Measurements from ENCODE around the gene CCL28.

CCL28 gene

DNA sequence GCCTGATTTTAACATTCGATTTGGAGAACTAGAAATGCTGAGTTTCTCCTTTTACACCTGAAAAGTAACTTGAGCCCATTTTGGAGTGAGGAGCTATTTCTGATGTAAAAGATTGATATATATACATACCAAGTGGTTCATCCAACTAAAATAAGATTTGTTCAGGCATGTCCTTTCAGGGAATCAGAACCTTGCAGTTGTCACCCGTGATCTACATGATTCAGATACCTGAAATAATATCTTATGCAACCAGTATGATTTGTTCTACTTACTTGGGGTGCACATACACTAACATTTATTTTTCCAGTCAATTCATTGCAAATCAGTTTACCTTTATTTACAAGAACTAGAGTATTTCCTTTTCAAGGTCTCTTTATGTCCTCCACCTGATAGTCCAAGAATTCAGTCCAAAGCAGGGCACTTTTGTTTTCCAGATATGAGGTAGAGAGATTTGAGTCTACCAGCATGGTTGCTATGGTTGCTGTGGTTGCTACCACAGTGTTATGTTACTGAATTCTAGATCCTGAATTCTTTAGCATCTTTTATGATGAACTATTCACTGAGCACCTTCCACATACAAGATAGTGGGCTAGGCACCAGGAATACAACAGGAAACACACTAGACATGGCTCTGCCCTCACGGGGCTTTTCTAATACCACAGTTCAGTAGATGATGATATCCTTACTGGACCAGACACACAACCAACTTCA, 49.3 kb downstream of the CCL28 start:
- no peak overlapping the region for H3K4me3 ChIP-seq (replicated peaks; ENCODE audit: low read depth, low read length)

DNA sequence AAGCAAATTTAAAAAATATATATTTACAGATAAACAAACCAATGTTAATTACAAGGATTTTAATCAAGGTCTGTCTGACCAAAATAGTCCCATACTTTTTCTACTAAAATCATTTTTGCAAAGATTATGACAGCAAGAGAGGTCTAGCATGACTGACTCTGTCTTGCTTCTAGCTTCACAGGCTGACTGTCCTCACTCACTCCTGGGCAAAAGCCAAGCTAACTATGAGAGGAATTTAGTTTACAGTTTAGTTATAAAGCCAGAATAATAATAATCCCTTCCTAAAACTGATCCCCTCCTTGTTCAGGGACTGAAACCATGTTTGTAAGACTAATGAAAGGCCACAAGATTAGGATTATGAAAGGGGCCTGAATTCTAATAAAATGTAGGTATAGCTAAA, 53.5 kb downstream of the CCL28 start:
- no peak for DNase-seq (ENCODE audit: extremely low read depth, insufficient read length)
- TF ChIP-seq, protein P1, sequence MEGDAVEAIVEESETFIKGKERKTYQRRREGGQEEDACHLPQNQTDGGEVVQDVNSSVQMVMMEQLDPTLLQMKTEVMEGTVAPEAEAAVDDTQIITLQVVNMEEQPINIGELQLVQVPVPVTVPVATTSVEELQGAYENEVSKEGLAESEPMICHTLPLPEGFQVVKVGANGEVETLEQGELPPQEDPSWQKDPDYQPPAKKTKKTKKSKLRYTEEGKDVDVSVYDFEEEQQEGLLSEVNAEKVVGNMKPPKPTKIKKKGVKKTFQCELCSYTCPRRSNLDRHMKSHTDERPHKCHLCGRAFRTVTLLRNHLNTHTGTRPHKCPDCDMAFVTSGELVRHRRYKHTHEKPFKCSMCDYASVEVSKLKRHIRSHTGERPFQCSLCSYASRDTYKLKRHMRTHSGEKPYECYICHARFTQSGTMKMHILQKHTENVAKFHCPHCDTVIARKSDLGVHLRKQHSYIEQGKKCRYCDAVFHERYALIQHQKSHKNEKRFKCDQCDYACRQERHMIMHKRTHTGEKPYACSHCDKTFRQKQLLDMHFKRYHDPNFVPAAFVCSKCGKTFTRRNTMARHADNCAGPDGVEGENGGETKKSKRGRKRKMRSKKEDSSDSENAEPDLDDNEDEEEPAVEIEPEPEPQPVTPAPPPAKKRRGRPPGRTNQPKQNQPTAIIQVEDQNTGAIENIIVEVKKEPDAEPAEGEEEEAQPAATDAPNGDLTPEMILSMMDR (IDR thresholded peaks at IDR 0.05; ENCODE audit: insufficient read depth, low read length, poor library complexity, severe bottlenecking) = no peak
- Histone ChIP-seq H3K27me3 (replicated peaks; ENCODE audit: control insufficient read depth, insufficient read depth, low read length) (no peaks in the 10 kb centered on the region), H3K4me3 (replicated peaks; ENCODE audit: low read depth, low read length) (no peak overlapping the region), H3K36me3 (ENCODE audit: control insufficient read depth, insufficient read depth, low read length) (no peaks in the 10 kb centered on the region)

More for the DNA sequence above, 49.3 kb downstream of the CCL28 start:
- Histone ChIP-seq H3K27me3 (replicated peaks; ENCODE audit: control insufficient read depth, insufficient read depth, low read length) (no peaks in the 10 kb centered on the region), H3K36me3 (ENCODE audit: control insufficient read depth, insufficient read depth, low read length) (no peaks in the 10 kb centered on the region)
- TF ChIP-seq, protein P1 (IDR thresholded peaks at IDR 0.05; ENCODE audit: insufficient read depth, low read length, poor library complexity, severe bottlenecking) = no peak
- no peak for DNase-seq (ENCODE audit: extremely low read depth, insufficient read length)

DNA sequence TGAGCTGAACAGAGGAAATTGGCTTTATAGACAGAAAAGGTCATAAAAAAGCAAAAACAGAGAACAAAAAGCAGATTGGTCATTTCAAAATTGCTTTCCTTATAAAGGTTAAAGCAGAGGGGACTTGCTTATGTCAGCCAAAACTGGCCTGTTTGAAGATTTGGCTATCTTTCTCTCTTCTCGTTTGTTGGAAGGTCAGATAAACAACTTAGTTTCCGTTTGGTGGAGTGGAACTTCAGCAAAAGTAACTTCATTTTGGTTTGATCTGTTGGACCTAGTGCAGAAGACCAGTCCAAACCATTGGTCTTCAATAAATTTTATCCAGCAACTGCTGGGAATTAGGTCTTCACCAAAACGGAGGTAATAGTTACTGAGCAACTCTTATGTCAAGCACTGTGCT, 53.9 kb downstream of the CCL28 start:
- no peaks in the 10 kb centered on the region for H3K36me3 ChIP-seq (ENCODE audit: control insufficient read depth, insufficient read depth, low read length)
- TF ChIP-seq, protein P1 (IDR thresholded peaks at IDR 0.05; ENCODE audit: insufficient read depth, low read length, poor library complexity, severe bottlenecking) = no peak
- DNase-seq (ENCODE audit: extremely low read depth, insufficient read length) = no peak
- no peaks in the 10 kb centered on the region for H3K27me3 ChIP-seq (replicated peaks; ENCODE audit: control insufficient read depth, insufficient read depth, low read length)
- H3K4me3 ChIP-seq (replicated peaks; ENCODE audit: low read depth, low read length) = no peak overlapping the region

DNA sequence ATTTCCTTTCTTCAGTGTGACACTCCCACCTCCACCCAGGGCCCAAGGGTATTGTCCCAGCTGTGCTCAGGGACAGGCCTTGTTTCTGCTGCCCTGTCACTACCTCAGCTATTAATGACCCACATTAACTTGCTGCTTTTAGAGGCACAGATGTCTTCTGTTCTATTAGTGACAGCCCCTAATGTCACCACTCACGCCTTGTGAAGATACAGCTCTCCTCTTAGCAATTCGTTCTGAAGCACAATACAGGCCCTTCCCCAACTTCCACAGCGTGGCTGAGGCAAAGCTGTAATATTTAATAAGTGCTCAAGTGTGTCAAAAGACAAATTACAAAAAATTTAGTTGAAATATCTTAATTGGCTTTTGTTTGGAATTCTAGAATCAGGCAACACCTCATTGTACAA, 54.3 kb downstream of the CCL28 start:
- TF ChIP-seq, protein P1 (IDR thresholded peaks at IDR 0.05; ENCODE audit: insufficient read depth, low read length, poor library complexity, severe bottlenecking) = no peak
- DNase-seq (ENCODE audit: extremely low read depth, insufficient read length) = no peak
- Histone ChIP-seq H3K36me3 (ENCODE audit: control insufficient read depth, insufficient read depth, low read length) (no peaks in the 10 kb centered on the region), H3K27me3 (replicated peaks; ENCODE audit: control insufficient read depth, insufficient read depth, low read length) (no peaks in the 10 kb centered on the region), H3K4me3 (replicated peaks; ENCODE audit: low read depth, low read length) (no peak overlapping the region)

DNA sequence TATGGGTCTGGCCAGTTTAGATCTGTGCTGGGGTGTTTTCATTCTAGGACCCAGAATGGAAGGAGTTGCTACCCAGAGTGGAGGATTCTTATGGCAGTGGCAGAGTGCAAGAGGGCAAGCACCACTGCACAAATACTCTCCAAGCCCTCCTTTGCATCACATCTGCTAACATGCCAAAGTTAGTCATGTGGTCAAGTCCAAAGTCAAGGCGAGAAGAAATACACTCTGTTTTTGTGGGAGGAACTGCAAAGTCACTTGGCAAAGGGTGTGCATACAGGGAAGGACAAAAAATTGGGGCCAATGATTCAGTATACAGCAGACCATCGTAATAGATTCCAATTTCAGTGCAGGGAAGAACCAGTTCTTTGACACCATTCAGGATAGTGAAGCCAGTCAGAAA, 55.1 kb downstream of the CCL28 start:
- no peak overlapping the region for H3K4me3 ChIP-seq (replicated peaks; ENCODE audit: low read depth, low read length)
- TF ChIP-seq, protein P1 (IDR thresholded peaks at IDR 0.05; ENCODE audit: insufficient read depth, low read length, poor library complexity, severe bottlenecking) = no peak
- H3K36me3 ChIP-seq (ENCODE audit: control insufficient read depth, insufficient read depth, low read length) = no peaks in the 10 kb centered on the region
- DNase-seq (ENCODE audit: extremely low read depth, insufficient read length) = no peak
- H3K27me3 ChIP-seq (replicated peaks; ENCODE audit: control insufficient read depth, insufficient read depth, low read length) = no peaks in the 10 kb centered on the region

DNA sequence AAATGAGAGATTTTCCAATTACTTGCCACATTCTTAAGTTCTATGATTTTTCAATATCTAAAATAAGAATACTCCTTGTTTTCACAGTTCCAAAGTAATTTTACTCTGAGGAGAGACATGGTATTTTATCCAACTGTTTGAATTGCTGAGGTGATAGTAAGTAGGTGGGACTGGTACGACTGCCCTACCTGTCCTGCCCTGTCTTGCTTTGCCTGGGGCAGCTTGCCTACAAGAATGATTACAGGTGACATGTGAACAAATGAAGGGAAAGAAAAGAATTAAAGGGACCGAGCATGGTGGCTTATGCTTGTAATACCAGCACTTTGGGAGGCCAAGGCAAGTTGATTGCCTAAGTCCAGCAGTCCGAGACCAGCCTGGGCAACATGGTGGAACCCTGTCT, 57.4 kb downstream of the CCL28 start:
- TF ChIP-seq, protein P1 (IDR thresholded peaks at IDR 0.05; ENCODE audit: insufficient read depth, low read length, poor library complexity, severe bottlenecking) = no peak
- DNase-seq (ENCODE audit: extremely low read depth, insufficient read length) = no peak
- no peaks in the 10 kb centered on the region for H3K27me3 ChIP-seq (replicated peaks; ENCODE audit: control insufficient read depth, insufficient read depth, low read length)

More for the DNA sequence above, 57.4 kb downstream of the CCL28 start:
- Histone ChIP-seq H3K36me3 (ENCODE audit: control insufficient read depth, insufficient read depth, low read length) (no peaks in the 10 kb centered on the region), H3K4me3 (replicated peaks; ENCODE audit: low read depth, low read length) (no peak overlapping the region)
